Erythroblast (primary cell): ENCODE data around the gene SSX5.
"Not testable (repeated sequence)": the region's sequence is repeated elsewhere in the genome, so short reads cannot be mapped to it uniquely, and the experiment has no call there.

Experiments used
- GATA1 ChIP-seq: IDR thresholded peaks from 2 replicates; pipeline ENCODE4 v1.6.1; 2011; ENCODE audit warnings: low read depth, mild to moderate bottlenecking, control low read depth, low read length, moderate library complexity
- POLR2A ChIP-seq: IDR thresholded peaks from 2 replicates; pipeline ENCODE4 v1.6.1; 2011; ENCODE audit warnings: mild to moderate bottlenecking, low read length

- TF ChIP-seq POLR2A, GATA1: not testable (repeated sequence)
These were observed 30.3 kb downstream of the SSX5 start for GRCh38 chrX:48166322-48166721.
